SK-N-SH treated with all-trans-retinoic acid at 6 μM for 48 hours (cell line): ENCODE results near the gene SNAPC4.

Experiments used
- CREB5 ChIP-seq: fragments of 250-450 bp; sonication (Bioruptor Pico); IDR thresholded peaks from 2 replicates; pipeline ENCODE4 v1.5.1; 2020; ENCODE audit warnings: low read depth, mild to moderate bottlenecking, moderate library complexity
- CSDC2 ChIP-seq: fragments of 250-450 bp; sonication (Bioruptor Pico); IDR thresholded peaks from 2 replicates; pipeline ENCODE4 v1.5.0; 2020; ENCODE audit warnings: mild to moderate bottlenecking, moderate library complexity
- ISL1 ChIP-seq: fragments of 250-450 bp; sonication (Bioruptor Pico); IDR thresholded peaks from 2 replicates; pipeline ENCODE4 v2.1.2; 2022; ENCODE audit warnings: mild to moderate bottlenecking, moderate library complexity
- PATZ1 ChIP-seq: fragments of 250-450 bp; sonication (Bioruptor Pico); IDR thresholded peaks from 2 replicates; pipeline ENCODE4 v1.8.0; 2020; ENCODE audit warnings: mild to moderate bottlenecking, moderate library complexity, borderline replicate concordance
- ZC3H10 ChIP-seq: fragments of 250-450 bp; sonication (Bioruptor Pico); IDR thresholded peaks from 2 replicates; pipeline ENCODE4 v1.5.1; 2021; ENCODE audit warnings: mild to moderate bottlenecking, moderate library complexity
- ZFP3 ChIP-seq: fragments of 250-450 bp; sonication (Bioruptor Pico); IDR thresholded peaks from 2 replicates; pipeline ENCODE4 v1.5.0; 2020; ENCODE audit warnings: mild to moderate bottlenecking, moderate library complexity

- TF ChIP-seq PATZ1 (CRISPR knock-in tag) (no peak), CSDC2 (CRISPR knock-in tag) (no peak), ISL1 (CRISPR knock-in tag) (no peak), ZFP3 (CRISPR knock-in tag) (no peak), CREB5 (CRISPR knock-in tag) (no peak), ZC3H10 (no peak)
These were observed 43.7 kb upstream of the SNAPC4 start for GRCh38 chr9:136443687-136444086.
